Measurements from ENCODE around the gene SCML1. TPM values are rescaled to one million over a fixed set of nuclear protein-coding genes. Genes with fewer than 3 reads are reported as not detected.

SCML1 gene
- total RNA-seq (2014; rRNA removed; shearing (Covaris generic)), result 1.9 and 2.3 TPM in 2 replicates

- Histone ChIP-seq H3K36me3 (replicated peaks; ENCODE audit: control insufficient read depth, insufficient read depth, low read length) (no peaks in the 10 kb centered on the region), H3K4me3 (ENCODE audit: insufficient read depth, low read depth, low read length) (peak within 1 kb of the TSS; percentile 56), H3K27me3 (ENCODE audit: control insufficient read depth, insufficient read depth, low read length) (peaks cover 21% of the 10 kb centered on the region)
- DNase-seq, result peak; percentile 93
These were observed at the start of gene SCML1 for GRCh38 chrX:17736856-17737709. Gene SCML1 (plus strand): TSS chrX:17737493. CDS start chrX:17744187, 6,694 bp downstream.

- Histone ChIP-seq H3K36me3 (replicated peaks; ENCODE audit: control insufficient read depth, insufficient read depth, low read length) (no peaks in the 10 kb centered on the region), H3K4me3 (ENCODE audit: insufficient read depth, low read depth, low read length) (no peak overlapping the region), H3K27me3 (ENCODE audit: control insufficient read depth, insufficient read depth, low read length) (no peaks in the 10 kb centered on the region)
- DNase-seq, result no peak
These were observed 49.6 kb upstream of the SCML1 start for GRCh38 chrX:17687648-17688047.

GRCh38 chrX:17689971-17690409 lies 47.3 kb upstream of the SCML1 start:
- Histone ChIP-seq H3K4me3 (ENCODE audit: insufficient read depth, low read depth, low read length) (no peak overlapping the region), H3K27me3 (ENCODE audit: control insufficient read depth, insufficient read depth, low read length) (no peaks in the 10 kb centered on the region), H3K36me3 (replicated peaks; ENCODE audit: control insufficient read depth, insufficient read depth, low read length) (no peaks in the 10 kb centered on the region)
- DNase-seq, result peak; percentile 60

GRCh38 chrX:17692709-17693346 lies 44.5 kb upstream of the SCML1 start:
- Histone ChIP-seq H3K4me3 (ENCODE audit: insufficient read depth, low read depth, low read length) (no peak overlapping the region), H3K27me3 (ENCODE audit: control insufficient read depth, insufficient read depth, low read length) (no peaks in the 10 kb centered on the region), H3K36me3 (replicated peaks; ENCODE audit: control insufficient read depth, insufficient read depth, low read length) (no peaks in the 10 kb centered on the region)
- DNase-seq, result peak; percentile 39

GRCh38 chrX:17697191-17697590 lies 40.1 kb upstream of the SCML1 start:
- no peaks in the 10 kb centered on the region for H3K36me3 ChIP-seq (replicated peaks; ENCODE audit: control insufficient read depth, insufficient read depth, low read length)
- no peak for DNase-seq
- H3K4me3 ChIP-seq (ENCODE audit: insufficient read depth, low read depth, low read length), result no peak overlapping the region
- H3K27me3 ChIP-seq (ENCODE audit: control insufficient read depth, insufficient read depth, low read length), result no peaks in the 10 kb centered on the region

- Histone ChIP-seq H3K27me3 (ENCODE audit: control insufficient read depth, insufficient read depth, low read length) (no peaks in the 10 kb centered on the region), H3K36me3 (replicated peaks; ENCODE audit: control insufficient read depth, insufficient read depth, low read length) (no peaks in the 10 kb centered on the region), H3K4me3 (ENCODE audit: insufficient read depth, low read depth, low read length) (no peak overlapping the region)
- DNase-seq, result no peak
These were observed 36.3 kb upstream of the SCML1 start for GRCh38 chrX:17700976-17701375.

GRCh38 chrX:17703201-17703600 lies 34.1 kb upstream of the SCML1 start:
- DNase-seq, result no peak
- no peaks in the 10 kb centered on the region for H3K36me3 ChIP-seq (replicated peaks; ENCODE audit: control insufficient read depth, insufficient read depth, low read length)
- no peaks in the 10 kb centered on the region for H3K27me3 ChIP-seq (ENCODE audit: control insufficient read depth, insufficient read depth, low read length)
- no peak overlapping the region for H3K4me3 ChIP-seq (ENCODE audit: insufficient read depth, low read depth, low read length)

- H3K4me3 ChIP-seq (ENCODE audit: insufficient read depth, low read depth, low read length), result no peak overlapping the region
- DNase-seq, result no peak
- H3K36me3 ChIP-seq (replicated peaks; ENCODE audit: control insufficient read depth, insufficient read depth, low read length), result no peaks in the 10 kb centered on the region
- H3K27me3 ChIP-seq (ENCODE audit: control insufficient read depth, insufficient read depth, low read length), result no peaks in the 10 kb centered on the region
These were observed 32.1 kb upstream of the SCML1 start for GRCh38 chrX:17705211-17705610.

GRCh38 chrX:17706676-17707075 lies 30.6 kb upstream of the SCML1 start:
- Histone ChIP-seq H3K4me3 (ENCODE audit: insufficient read depth, low read depth, low read length) (no peak overlapping the region), H3K36me3 (replicated peaks; ENCODE audit: control insufficient read depth, insufficient read depth, low read length) (no peaks in the 10 kb centered on the region), H3K27me3 (ENCODE audit: control insufficient read depth, insufficient read depth, low read length) (no peaks in the 10 kb centered on the region)
- DNase-seq, result no peak

- H3K36me3 ChIP-seq (replicated peaks; ENCODE audit: control insufficient read depth, insufficient read depth, low read length), result no peaks in the 10 kb centered on the region
- no peak overlapping the region for H3K4me3 ChIP-seq (ENCODE audit: insufficient read depth, low read depth, low read length)
- DNase-seq, result no peak
- H3K27me3 ChIP-seq (ENCODE audit: control insufficient read depth, insufficient read depth, low read length), result no peaks in the 10 kb centered on the region
These were observed 29.6 kb upstream of the SCML1 start for GRCh38 chrX:17707731-17708130.

- H3K36me3 ChIP-seq (replicated peaks; ENCODE audit: control insufficient read depth, insufficient read depth, low read length), result no peaks in the 10 kb centered on the region
- no peak overlapping the region for H3K4me3 ChIP-seq (ENCODE audit: insufficient read depth, low read depth, low read length)
- H3K27me3 ChIP-seq (ENCODE audit: control insufficient read depth, insufficient read depth, low read length), result no peaks in the 10 kb centered on the region
- DNase-seq, result no peak
These were observed 26.4 kb upstream of the SCML1 start for GRCh38 chrX:17710871-17711301.

- Histone ChIP-seq H3K36me3 (replicated peaks; ENCODE audit: control insufficient read depth, insufficient read depth, low read length) (no peaks in the 10 kb centered on the region), H3K4me3 (ENCODE audit: insufficient read depth, low read depth, low read length) (no peak overlapping the region), H3K27me3 (ENCODE audit: control insufficient read depth, insufficient read depth, low read length) (no peaks in the 10 kb centered on the region)
- no peak for DNase-seq
These were observed 24.0 kb upstream of the SCML1 start for GRCh38 chrX:17713288-17713687.

GRCh38 chrX:17718649-17719165 lies 18.6 kb upstream of the SCML1 start:
- H3K36me3 ChIP-seq (replicated peaks; ENCODE audit: control insufficient read depth, insufficient read depth, low read length), result no peaks in the 10 kb centered on the region
- DNase-seq, result no peak
- H3K4me3 ChIP-seq (ENCODE audit: insufficient read depth, low read depth, low read length), result no peak overlapping the region
- no peaks in the 10 kb centered on the region for H3K27me3 ChIP-seq (ENCODE audit: control insufficient read depth, insufficient read depth, low read length)

GRCh38 chrX:17719711-17720110 lies 17.6 kb upstream of the SCML1 start:
- Histone ChIP-seq H3K27me3 (ENCODE audit: control insufficient read depth, insufficient read depth, low read length) (no peaks in the 10 kb centered on the region), H3K4me3 (ENCODE audit: insufficient read depth, low read depth, low read length) (no peak overlapping the region; the same call in 1 of the 2 replicates), H3K36me3 (replicated peaks; ENCODE audit: control insufficient read depth, insufficient read depth, low read length) (no peaks in the 10 kb centered on the region)
- peak; percentile 61 for DNase-seq

GRCh38 chrX:17721715-17722114 lies 15.6 kb upstream of the SCML1 start:
- DNase-seq, result no peak
- Histone ChIP-seq H3K36me3 (replicated peaks; ENCODE audit: control insufficient read depth, insufficient read depth, low read length) (no peaks in the 10 kb centered on the region; the same call in 1 of the 2 replicates), H3K4me3 (ENCODE audit: insufficient read depth, low read depth, low read length) (no peak overlapping the region), H3K27me3 (ENCODE audit: control insufficient read depth, insufficient read depth, low read length) (no peaks in the 10 kb centered on the region)
